Calu3 (cell line): Measurements from ENCODE around the gene RAB4B. TPM values are rescaled to one million over a fixed set of nuclear protein-coding genes. Genes with fewer than 3 reads are reported as not detected.

Experiments used
- BruUV-seq: library from RNA; stranded (reverse); fragments of 400-500 nt; replicated peaks from 2 replicates; lab custom pipeline; 2021; lab: Mats Ljungman, UMichigan
- CTCF ChIA-PET: fragments of 300-600 bp; sonication (Branson Sonifier 250); formaldehyde crosslinking; loops from one replicate; lab custom pipeline; 2022; ENCODE audit warnings: antibody characterized with exemption; lab: Charles Lee
- DNase-seq: peaks from one replicate; pipeline ENCODE4 v3.0.0; 2022
- H3K27ac Mint-ChIP-seq: one replicate; pipeline ENCODE4 v1.8.0; 2022; ENCODE audit warnings: mixed read lengths; ENCODE audit not compliant: unreplicated experiment
- H3K27me3 Mint-ChIP-seq: one replicate; pipeline ENCODE4 v1.8.0; 2022; ENCODE audit warnings: mixed read lengths; ENCODE audit not compliant: unreplicated experiment
- H3K36me3 Mint-ChIP-seq: one replicate; pipeline ENCODE4 v1.8.0; 2022; ENCODE audit warnings: mild to moderate bottlenecking, moderate library complexity, mixed read lengths; ENCODE audit not compliant: insufficient read depth, unreplicated experiment
- H3K4me1 Mint-ChIP-seq: one replicate; pipeline ENCODE4 v1.8.0; 2022; ENCODE audit warnings: mild to moderate bottlenecking, low read depth, mixed read lengths; ENCODE audit not compliant: unreplicated experiment
- H3K4me3 Mint-ChIP-seq: one replicate; pipeline ENCODE4 v1.8.0; 2022; ENCODE audit warnings: mild to moderate bottlenecking, low read depth, moderate library complexity, mixed read lengths; ENCODE audit not compliant: unreplicated experiment
- H3K9me3 Mint-ChIP-seq: one replicate; pipeline ENCODE4 v1.8.0; 2022; ENCODE audit warnings: low read depth, mixed read lengths; ENCODE audit not compliant: unreplicated experiment
- CTCF ChIP-seq: fragments of 200-600 bp; IDR thresholded peaks from one replicate; pipeline ENCODE4 v1.8.0; 2022; ENCODE audit warnings: antibody characterized with exemption; ENCODE audit not compliant: unreplicated experiment
- intact Hi-C: fragments of 100-400 bp; cut with micrococcal nuclease; formaldehyde crosslinking; loops from one replicate; pipeline ENCODE4 v1.10.0; 2022; ENCODE audit not compliant: unreplicated experiment
- total RNA-seq: library from RNA; stranded (reverse); gene quantifications from 2 replicates; pipeline ENCODE4 v1.2.3, GENCODE V29; 2022

RAB4B gene
- total RNA-seq, 1 experiment from 2014 or later: 22.7 TPM

DNA sequence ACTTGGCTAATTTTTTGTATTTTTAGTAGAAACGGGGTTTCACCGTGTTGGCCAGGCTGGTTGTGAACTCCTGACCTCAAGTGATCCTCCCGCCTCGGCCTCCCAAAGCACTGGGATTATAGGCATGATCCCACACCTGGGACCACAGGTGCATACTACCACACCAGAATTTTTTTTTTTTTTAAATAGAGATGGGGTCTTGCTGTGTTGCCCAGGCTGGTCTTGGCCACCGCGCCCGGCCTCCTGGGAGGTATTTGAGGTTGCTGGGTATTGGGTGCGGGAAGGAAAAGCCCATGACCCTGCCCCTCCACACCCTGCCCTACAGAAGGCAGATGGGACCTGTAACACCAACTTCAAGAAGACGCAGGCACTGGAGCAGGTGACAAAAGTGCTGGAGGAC, 41.4 kb upstream of the RAB4B start:
- H3K27me3 Mint-ChIP-seq: no peaks in the 10 kb centered on the region

GRCh38 chr19:40737102-40737644, 40.9 kb upstream of the RAB4B start:
- no peak overlapping the region for H3K27ac Mint-ChIP-seq
- H3K36me3 Mint-ChIP-seq: peaks cover 88% of the 10 kb centered on the region
- H3K27me3 Mint-ChIP-seq: no peaks in the 10 kb centered on the region
- CTCF ChIA-PET: no interaction called here
- intact Hi-C loops: no loop called here
- no peak overlapping the region for H3K4me3 Mint-ChIP-seq
- peaks cover 9% of the 10 kb centered on the region for H3K4me1 Mint-ChIP-seq
- H3K9me3 Mint-ChIP-seq: no peaks in the 10 kb centered on the region
- no peak for TF ChIP-seq CTCF
- BruUV-seq: no TSS peak
- DNase-seq: no peak

More for the DNA sequence above, 41.4 kb upstream of the RAB4B start:
- CTCF ChIA-PET: no interaction called here
- intact Hi-C loops: no loop called here
- H3K27ac Mint-ChIP-seq: no peak overlapping the region
- H3K36me3 Mint-ChIP-seq: peaks cover 88% of the 10 kb centered on the region
- no peaks in the 10 kb centered on the region for H3K9me3 Mint-ChIP-seq
- BruUV-seq: no TSS peak
- TF ChIP-seq CTCF: no peak
- H3K4me1 Mint-ChIP-seq: peaks cover 9% of the 10 kb centered on the region
- DNase-seq: no peak
- H3K4me3 Mint-ChIP-seq: no peak overlapping the region

- no peak for DNase-seq
- H3K27ac Mint-ChIP-seq: peak overlapping the region; percentile 54
- H3K36me3 Mint-ChIP-seq: peaks cover 89% of the 10 kb centered on the region
- H3K4me1 Mint-ChIP-seq: peaks cover 9% of the 10 kb centered on the region
- TF ChIP-seq CTCF: no peak
- no peaks in the 10 kb centered on the region for H3K9me3 Mint-ChIP-seq
- BruUV-seq: no TSS peak
- CTCF ChIA-PET: no interaction called here
- no peaks in the 10 kb centered on the region for H3K27me3 Mint-ChIP-seq
- no peak overlapping the region for H3K4me3 Mint-ChIP-seq
- intact Hi-C loops: no loop called here
These were observed 38.8 kb upstream of the RAB4B start for GRCh38 chr19:40739030-40739839.

- peaks cover 81% of the 10 kb centered on the region for H3K36me3 Mint-ChIP-seq
- DNase-seq: no peak
- intact Hi-C loops: no loop called here
- BruUV-seq: no TSS peak
- H3K27ac Mint-ChIP-seq: peak overlapping the region; percentile 54
- peaks cover 8% of the 10 kb centered on the region for H3K4me1 Mint-ChIP-seq
- no peak overlapping the region for H3K4me3 Mint-ChIP-seq
- TF ChIP-seq CTCF: no peak
- no peaks in the 10 kb centered on the region for H3K9me3 Mint-ChIP-seq
- no peaks in the 10 kb centered on the region for H3K27me3 Mint-ChIP-seq
- CTCF ChIA-PET: no interaction called here
These were observed 38.0 kb upstream of the RAB4B start for GRCh38 chr19:40739871-40740703.
